Stimulated activated CD4-positive, alpha-beta T cell treated with anti-CD3 and anti-CD28 coated beads, TNF-alpha, amount 100 ng/mL, for 4 hours (primary cell): ENCODE results near the gene CD38.
"Not testable (repeated sequence)": the region's sequence is repeated elsewhere in the genome, so short reads cannot be mapped to it uniquely, and the experiment has no call there.

Experiments used
- DNase-seq, 3 experiments: peaks; one replicate each; pipeline ENCODE4 v3.0.0-alpha.2; 2020; ENCODE audit warnings: low read depth in 3 of 3

The CD38 gene

DNA sequence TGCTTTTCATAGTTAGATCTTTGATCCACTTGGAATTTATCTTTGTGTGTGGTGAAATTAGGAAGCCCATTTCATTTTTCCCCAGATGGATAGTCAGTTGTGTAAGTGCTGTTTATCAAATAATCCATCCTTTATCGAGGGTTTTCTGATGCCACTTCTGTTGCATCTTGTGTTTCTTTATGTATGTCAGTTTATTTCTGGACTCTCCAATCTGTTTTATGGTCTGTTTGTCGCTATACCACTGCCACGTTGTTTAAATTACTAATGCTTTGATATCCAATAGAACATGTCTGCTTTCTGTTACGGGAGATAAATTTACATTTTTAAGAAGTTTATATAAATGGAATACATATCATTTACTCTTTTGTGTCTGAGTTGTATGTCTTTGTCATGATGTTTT, 21.0 kb downstream of the CD38 start:
- no peak for DNase-seq

DNA sequence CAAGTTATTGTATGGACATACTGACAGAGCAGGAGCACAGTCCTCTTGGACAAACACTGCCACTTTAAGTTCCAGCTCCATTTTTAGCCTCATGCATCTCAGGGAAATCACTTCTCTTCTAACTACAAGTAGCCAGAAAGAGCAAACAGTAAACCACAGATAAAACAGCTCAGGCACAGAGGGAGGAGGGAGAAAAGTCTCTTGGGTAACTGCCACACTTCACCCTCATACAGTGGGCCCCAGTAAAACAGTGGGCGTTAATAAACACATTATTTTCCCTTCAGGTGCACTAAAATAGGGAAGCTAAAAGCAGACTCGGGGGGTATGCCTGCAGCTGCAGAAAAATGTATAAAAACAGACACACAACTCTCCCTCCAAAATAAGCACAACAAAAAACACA, 21.6 kb downstream of the CD38 start:
- DNase-seq, result no peak

DNA sequence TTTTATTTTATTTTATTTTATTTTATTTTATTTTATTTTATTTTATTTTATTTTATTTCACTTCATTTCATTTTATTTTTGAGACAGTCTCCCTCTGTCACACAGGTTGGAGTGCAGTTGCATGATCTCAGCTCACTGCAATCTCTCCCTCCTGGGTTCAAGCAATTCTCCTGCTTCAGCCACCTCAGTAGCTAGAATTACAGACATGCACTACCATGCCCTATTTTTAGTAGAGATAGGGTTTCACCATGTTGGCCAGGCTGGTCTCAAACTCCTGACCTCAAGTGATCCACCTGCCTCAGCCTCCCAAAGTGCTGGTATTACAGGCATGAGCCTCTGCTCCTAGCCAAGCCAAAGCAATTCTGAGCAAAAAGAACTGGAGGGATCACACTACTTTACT, 24.4 kb downstream of the CD38 start:
- not testable (repeated sequence) for DNase-seq

DNA sequence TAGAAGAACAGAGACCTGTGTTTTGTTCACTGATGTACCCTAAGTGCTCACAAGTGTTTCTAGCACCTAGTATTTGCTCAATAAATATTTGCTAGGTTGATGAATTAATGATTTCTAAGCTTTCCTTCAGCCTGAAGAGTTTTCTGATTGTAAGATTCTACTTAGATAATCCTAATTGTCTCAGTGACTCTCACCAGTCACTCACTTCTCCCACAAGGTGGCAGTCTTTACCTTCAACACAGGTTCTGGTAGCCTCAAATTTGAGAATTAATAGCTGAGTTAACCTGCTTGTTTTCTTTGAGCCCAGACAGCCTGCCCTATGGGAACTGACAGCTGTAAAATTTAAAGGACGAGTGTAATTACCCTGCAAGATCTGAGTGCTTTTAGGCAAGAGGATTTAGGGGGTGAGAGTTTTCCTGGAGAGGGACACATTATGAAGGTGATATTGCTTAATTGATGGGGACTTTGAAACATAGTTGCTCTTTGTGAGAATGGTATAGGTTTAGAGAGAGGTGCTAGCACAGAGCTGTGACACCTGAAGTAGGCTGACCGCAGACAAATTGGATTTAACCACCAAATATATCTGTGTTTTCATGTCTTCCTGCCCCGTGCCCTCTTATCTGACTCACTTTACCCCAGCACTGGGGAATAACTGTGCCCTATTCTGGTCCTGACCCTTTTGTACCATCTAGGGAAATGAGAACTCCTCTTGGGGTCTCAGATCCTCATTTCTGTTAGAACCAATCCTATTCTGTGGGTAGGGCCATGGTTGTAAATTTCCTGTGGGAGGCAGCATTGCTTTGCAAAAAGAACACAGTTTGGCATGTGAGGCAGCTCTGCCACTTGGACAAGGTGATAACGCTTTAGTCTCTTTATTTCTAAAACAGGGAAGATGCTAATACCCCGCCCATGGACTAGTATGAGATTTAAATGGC, 27.7 kb downstream of the CD38 start:
- peak in 1 of 3 experiments; percentile 16 for DNase-seq

- no peak for DNase-seq
Observed at GRCh38 chr4:15809058-15809457, 30.9 kb downstream of the CD38 start.

DNA sequence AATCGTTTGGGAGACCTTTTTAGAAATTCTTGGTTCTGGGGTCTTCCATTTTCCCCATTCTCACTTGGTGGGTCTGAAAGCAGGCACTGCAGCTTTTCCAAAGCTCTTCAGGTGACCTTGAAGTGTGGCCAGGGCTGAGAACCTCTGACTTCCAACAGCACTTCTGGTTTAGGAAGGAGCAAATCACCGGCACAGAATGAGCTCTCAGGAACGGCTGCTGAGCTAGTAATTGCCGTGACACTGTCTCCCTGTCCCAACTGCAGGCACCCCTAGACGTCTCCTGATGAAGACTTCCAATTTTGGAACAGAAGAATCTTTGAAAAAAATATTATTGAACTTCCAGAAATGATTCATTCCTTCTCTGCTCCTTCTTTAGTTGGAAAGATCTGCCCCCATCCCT, 31.3 kb downstream of the CD38 start:
- DNase-seq, result no peak

DNA sequence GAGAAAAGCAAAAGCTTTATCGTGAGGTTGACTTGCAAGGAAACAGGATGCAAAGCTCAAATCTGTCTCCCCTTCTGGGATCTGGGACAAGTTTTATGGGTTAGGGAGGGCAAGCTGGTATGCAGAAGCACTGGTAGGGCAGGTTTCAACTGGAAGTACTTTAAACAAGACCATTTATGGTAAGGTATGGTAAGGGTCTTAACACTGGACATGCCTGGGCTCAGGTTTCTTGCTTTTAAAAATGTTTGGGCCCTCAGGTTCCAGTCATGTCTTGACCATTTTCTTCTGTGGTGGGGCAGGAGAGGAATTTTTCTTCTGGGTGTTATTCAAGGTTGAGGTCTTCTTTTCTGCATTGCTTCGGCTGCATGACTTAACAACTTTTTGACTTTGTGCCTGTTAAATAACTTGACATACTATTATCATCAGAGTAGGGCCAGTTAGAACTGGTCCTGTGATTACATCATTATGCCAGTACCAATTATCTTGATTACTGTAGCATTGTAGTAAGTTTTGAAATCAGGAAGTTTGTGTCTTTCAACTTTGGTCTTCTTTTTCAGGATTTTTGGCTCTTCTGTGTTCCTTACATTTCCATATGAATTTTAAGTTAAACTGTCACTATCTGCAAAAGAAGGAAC, 33.7 kb downstream of the CD38 start:
- no peak for DNase-seq

- no peak for DNase-seq
Observed at GRCh38 chr4:15832523-15833451, 54.7 kb downstream of the CD38 start.

GRCh38 chr4:15833801-15834200, 55.7 kb downstream of the CD38 start:
- no peak for DNase-seq

- no peak for DNase-seq
Observed at GRCh38 chr4:15836362-15836761, 58.2 kb downstream of the CD38 start.

DNA sequence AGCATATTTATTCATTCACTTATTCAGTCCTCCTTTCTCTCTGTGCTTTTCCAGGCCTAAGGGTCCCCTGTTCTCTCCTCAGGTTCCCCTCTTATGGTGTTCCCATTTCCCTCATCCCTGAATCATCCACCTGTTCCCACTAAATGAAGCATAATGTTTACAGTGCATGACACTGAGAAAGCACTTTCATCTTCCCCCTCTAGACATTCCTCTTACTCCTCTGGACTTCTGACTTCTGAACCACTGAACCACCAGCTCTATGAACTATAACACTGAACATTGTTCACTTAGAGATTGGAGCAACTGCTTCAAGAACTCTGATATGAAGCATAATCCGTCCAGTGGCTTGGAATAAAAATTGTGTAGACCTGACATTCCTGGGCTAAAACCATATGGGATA, 59.5 kb downstream of the CD38 start:
- no peak for DNase-seq

DNA sequence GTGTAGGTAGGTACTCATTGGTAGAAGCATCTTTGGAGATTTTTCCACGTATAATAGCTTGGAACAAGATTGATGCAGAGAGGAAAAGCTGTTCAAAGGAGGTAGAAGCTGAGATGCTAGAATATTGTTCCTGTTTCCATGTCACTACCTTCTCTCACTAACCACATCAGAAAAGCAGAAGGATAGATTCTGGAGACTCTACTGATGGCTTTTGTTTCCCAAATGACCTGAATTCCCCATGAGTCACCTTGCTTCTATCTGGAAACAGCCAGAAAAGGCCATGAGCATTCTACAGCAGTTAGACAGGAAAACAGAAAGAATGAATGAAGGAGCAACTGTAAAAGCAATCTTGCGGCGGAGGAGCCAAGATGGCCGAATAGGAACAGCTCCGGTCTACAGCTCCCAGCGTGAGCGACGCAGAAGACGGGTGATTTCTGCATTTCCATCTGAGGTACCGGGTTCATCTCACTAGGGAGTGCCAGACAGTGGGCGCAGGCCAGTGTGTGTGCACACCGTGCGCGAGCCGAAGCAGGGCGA, 63.1 kb downstream of the CD38 start:
- not testable (repeated sequence) for DNase-seq

GRCh38 chr4:15847746-15848145, 69.6 kb downstream of the CD38 start:
- DNase-seq, result no peak

GRCh38 chr4:15848191-15848842, 70.2 kb downstream of the CD38 start:
- DNase-seq, result no peak

DNA sequence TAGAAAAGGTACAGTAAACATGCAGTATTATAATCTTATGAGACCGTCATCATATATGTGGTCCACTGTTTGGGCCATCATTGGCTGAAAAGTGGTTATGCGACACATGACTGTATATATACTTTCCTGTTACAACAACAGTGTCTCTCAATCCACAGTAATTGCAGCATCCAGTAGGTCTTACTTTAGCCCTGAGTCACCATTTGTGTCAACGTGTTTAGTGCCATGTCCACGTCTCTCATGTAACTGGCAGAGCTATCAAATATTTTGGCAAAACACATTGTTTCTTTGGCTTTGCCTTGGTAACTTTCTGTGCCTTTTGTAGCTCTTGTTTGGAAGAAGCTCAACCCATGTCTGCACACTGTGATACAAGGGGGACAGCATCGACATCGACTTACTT, 73.8 kb downstream of the CD38 start:
- no peak for DNase-seq

DNA sequence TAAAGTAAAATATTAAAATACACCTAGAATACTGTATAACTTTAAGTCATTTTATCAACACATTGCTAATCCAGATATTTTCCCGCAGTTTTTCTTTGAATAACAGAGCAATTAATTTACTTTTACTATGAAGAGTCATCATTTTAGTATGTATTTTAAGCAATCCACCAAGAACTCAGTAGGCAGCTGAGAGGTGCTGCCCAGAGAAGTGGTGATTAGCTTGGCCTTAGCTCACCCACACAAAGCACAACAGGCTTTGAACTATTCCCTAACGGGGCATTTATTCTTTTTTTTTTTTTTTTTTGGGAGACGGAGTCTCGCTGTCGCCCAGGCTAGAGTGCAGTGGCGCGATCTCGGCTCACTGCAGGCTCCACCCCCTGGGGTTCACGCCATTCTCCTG, 74.4 kb downstream of the CD38 start:
- DNase-seq, result no peak

- no peak for DNase-seq
Observed at GRCh38 chr4:15853345-15853744, 75.2 kb downstream of the CD38 start.

DNA sequence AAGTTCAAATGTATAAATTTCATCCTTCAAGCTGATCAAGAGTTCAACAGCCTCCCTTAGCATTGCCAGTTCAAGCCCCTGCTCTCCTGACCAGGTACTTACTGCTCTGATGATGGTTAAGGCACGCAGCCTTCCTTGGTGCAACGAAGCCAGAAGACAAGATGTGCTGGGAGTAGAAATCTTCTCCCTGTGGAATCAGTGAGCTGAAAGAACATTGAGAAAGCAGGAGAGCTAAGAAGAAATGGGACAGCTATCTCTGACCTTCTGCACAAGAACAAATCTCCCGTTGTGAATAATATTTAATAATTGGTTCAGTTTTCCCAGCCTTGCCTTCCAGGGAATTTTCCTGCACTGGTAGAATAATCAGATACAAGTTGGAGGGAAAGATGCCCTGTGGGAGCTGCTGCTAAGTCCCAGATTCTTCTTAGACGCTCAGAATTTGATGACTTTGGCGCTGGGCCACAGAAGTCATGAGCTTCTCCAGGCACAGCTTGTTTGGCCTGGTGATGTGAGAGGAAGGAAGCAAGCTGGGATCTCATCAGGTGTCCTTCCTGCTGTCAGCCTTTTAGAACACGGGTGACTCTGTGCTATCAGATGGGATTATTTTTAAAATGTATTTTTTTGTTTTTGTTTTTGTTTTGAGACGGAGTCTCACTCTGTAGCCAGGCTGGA, 77.8 kb downstream of the CD38 start:
- DNase-seq, result no peak

- DNase-seq, result not testable (repeated sequence)
Observed at GRCh38 chr4:15861198-15861597, 83.1 kb downstream of the CD38 start.

DNA sequence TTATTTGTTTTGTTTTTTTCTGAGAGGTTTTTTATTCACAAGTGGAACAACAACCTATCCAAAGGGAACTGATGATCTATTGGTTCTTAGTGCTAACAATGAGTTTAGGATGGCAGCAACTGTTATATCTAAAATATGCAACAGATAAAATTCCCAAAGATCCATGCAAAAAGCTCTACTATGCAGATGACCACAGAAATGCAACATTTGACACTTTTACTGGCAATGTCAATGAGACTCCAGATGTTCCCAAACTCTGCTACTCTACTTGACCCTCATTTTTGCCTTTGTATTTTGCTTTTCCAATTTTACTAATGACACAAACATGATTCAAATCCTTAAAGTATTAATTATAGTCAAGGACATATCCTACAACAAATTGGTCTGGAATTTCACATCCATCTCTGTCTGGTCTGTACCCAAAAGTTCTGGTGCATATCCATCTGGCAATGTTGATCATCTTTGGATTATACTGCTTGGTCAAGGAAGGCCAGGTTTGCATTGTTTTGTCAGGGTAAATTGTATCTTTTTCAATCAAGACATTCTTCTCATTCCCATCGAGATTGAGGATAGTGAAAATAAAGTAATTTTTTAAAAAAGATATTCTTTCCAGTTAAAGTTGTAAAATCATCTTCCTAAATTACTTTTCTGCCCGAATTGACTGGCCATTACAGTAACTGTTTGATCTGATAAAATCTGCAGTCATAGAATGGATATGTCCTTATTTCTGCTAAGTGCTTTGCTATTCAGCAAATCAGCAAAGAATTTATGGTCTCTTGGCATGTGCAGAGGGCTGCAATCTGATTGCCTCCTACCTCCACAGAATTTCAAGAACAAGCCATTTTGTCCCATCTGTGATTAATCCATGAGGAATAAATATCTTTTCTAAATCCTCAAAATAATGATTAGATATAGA, 86.8 kb downstream of the CD38 start:
- no peak for DNase-seq
